ENCODE results near the gene PSMC3. TPM values are rescaled to one million over a fixed set of nuclear protein-coding genes. Genes with fewer than 3 reads are reported as not detected.

The PSMC3 gene
- total and polyA plus RNA-seq, 2 experiments from 2014 or later: 103 to 142 TPM

DNA sequence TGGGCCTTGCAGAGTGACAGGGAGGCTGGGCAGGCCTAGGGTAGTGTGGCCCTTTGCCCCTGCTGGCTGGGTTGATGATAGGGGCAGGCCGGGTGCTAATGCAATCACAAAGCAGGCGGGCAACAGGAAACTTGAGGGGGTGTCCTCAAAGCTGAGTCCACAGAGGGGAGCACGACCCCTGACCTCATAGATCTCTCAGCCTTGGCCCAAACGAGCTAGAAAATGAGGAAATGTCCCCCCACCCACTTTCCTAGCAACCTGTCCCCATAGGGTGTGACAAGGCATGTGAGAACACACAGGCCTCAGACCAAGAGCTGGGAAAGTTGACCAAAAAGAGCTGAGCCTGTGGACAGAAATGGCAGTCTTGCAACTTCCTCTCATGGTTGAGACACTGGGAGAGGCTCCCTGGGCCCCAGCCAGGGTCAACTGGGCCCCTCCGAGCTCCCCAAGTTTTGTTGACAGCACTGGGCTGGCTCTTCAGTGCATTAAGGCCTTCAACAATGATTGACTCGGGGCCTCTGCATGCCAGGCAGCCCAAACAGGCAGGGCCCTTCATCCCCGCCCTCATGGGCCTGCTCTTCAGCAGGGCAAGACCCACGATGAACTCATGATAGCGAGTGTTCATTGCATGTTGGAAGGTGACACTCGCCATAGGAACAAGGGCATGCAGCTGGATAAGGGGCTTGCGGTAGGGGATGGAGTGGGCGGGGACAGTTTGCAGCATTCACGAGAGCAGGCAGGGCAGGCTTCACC, 38.1 kb downstream of the PSMC3 start:
- H4K20me1 ChIP-seq (ENCODE audit: insufficient read depth, poor library complexity, severe bottlenecking): no peaks in the 10 kb centered on the region
- H3K9me2 ChIP-seq (replicated peaks; ENCODE audit: insufficient read depth): no peaks in the 10 kb centered on the region
- no peaks in the 10 kb centered on the region for H3K79me2 ChIP-seq
- H3K27me3 ChIP-seq: no peaks in the 10 kb centered on the region
- H3K9me3 ChIP-seq (ENCODE audit: low read depth): no peaks in the 10 kb centered on the region
- no peak overlapping the region for H3K4me2 ChIP-seq
- no peaks in the 10 kb centered on the region for H3K36me3 ChIP-seq (replicated peaks; ENCODE audit: insufficient read depth, low read depth)
- DNase-seq (ENCODE audit: low spot score): no peak
- H3K4me1 ChIP-seq (ENCODE audit: insufficient read depth): no peaks in the 10 kb centered on the region
- H3K27ac ChIP-seq: no peak overlapping the region
- TF ChIP-seq, protein P1, sequence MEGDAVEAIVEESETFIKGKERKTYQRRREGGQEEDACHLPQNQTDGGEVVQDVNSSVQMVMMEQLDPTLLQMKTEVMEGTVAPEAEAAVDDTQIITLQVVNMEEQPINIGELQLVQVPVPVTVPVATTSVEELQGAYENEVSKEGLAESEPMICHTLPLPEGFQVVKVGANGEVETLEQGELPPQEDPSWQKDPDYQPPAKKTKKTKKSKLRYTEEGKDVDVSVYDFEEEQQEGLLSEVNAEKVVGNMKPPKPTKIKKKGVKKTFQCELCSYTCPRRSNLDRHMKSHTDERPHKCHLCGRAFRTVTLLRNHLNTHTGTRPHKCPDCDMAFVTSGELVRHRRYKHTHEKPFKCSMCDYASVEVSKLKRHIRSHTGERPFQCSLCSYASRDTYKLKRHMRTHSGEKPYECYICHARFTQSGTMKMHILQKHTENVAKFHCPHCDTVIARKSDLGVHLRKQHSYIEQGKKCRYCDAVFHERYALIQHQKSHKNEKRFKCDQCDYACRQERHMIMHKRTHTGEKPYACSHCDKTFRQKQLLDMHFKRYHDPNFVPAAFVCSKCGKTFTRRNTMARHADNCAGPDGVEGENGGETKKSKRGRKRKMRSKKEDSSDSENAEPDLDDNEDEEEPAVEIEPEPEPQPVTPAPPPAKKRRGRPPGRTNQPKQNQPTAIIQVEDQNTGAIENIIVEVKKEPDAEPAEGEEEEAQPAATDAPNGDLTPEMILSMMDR (IDR thresholded peaks at IDR 0.05; ENCODE audit: poor library complexity): no peak
- TF ChIP-seq EZH2 (IDR thresholded peaks at IDR 0.05; ENCODE audit: borderline replicate concordance): no peak
- TF ChIP-seq EZH2phosphoT487 (IDR thresholded peaks at IDR 0.05; ENCODE audit: low read depth, severe bottlenecking, unreplicated experiment): no peak
- 74% methylated on average over 13 of the region's 13 CpGs for WGBS (ENCODE audit: low lambda C conversion rate, missing lambda C conversion rate)
- H3K4me3 ChIP-seq: no peak overlapping the region
- no peak overlapping the region for H2AFZ ChIP-seq

DNA sequence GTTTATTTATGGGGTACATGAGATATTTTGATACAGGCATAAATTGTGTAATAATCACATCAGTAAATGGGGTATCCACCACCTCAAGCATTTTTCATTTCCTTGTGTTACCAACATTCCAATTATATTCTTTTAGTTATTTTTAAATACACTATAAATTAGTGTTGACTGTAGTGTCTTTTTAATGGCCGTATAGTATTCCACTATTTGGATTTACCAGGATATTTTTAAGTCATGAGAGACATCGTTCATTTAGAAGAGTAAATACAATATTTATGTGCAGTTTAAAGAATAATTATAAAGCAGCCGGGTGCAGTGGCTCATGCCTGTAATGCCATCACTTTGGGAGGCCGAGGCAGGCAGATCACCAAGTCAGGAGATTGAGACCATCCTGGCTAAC, 41.7 kb downstream of the PSMC3 start:
- H3K4me3 ChIP-seq: no peak overlapping the region
- H2AFZ ChIP-seq: no peak overlapping the region
- WGBS (ENCODE audit: low lambda C conversion rate, missing lambda C conversion rate): 96% methylated on average over 4 of the region's 4 CpGs
- no peak overlapping the region for H3K4me2 ChIP-seq
- no peaks in the 10 kb centered on the region for H3K9me3 ChIP-seq (ENCODE audit: low read depth)
- H3K4me1 ChIP-seq (ENCODE audit: insufficient read depth): no peaks in the 10 kb centered on the region
- H4K20me1 ChIP-seq (ENCODE audit: insufficient read depth, poor library complexity, severe bottlenecking): no peaks in the 10 kb centered on the region
- no peaks in the 10 kb centered on the region for H3K9me2 ChIP-seq (replicated peaks; ENCODE audit: insufficient read depth)
- H3K79me2 ChIP-seq: no peaks in the 10 kb centered on the region
- DNase-seq (ENCODE audit: low spot score): no peak
- H3K36me3 ChIP-seq (replicated peaks; ENCODE audit: insufficient read depth, low read depth): no peaks in the 10 kb centered on the region
- TF ChIP-seq, protein P1 (IDR thresholded peaks at IDR 0.05; ENCODE audit: poor library complexity): no peak
- TF ChIP-seq EZH2 (IDR thresholded peaks at IDR 0.05; ENCODE audit: borderline replicate concordance) (no peak), EZH2phosphoT487 (IDR thresholded peaks at IDR 0.05; ENCODE audit: low read depth, severe bottlenecking, unreplicated experiment) (no peak)
- no peaks in the 10 kb centered on the region for H3K27me3 ChIP-seq
- H3K27ac ChIP-seq: no peak overlapping the region

DNA sequence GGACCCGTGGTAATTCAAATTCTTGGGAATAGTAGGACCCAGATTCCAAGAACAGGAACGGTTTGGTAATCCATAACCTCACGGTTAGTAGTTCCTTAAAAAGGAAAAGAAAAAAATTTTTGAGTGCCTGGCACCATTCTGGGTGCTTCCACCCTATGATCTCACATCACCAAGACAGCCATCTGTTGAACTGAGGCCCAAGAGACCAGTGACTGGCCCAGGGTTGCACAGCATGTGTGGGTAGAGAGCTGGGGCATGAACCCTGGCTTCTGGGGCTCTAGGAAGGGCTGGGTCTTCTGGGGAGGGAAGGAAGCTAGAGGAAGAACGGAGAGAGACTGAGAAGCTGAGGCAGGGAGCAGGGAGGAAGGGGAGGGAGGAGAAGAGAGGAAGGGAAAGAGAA, 43.2 kb downstream of the PSMC3 start:
- H2AFZ ChIP-seq: no peak overlapping the region
- H3K4me2 ChIP-seq: no peak overlapping the region
- no peaks in the 10 kb centered on the region for H3K4me1 ChIP-seq (ENCODE audit: insufficient read depth)
- no peaks in the 10 kb centered on the region for H4K20me1 ChIP-seq (ENCODE audit: insufficient read depth, poor library complexity, severe bottlenecking)
- no peaks in the 10 kb centered on the region for H3K27me3 ChIP-seq
- WGBS (ENCODE audit: low lambda C conversion rate, missing lambda C conversion rate): 82% methylated on average over 4 of the region's 4 CpGs
- TF ChIP-seq EZH2 (IDR thresholded peaks at IDR 0.05; ENCODE audit: borderline replicate concordance) (no peak), EZH2phosphoT487 (IDR thresholded peaks at IDR 0.05; ENCODE audit: low read depth, severe bottlenecking, unreplicated experiment) (no peak)
- TF ChIP-seq, protein P1 (IDR thresholded peaks at IDR 0.05; ENCODE audit: poor library complexity): no peak
- no peaks in the 10 kb centered on the region for H3K79me2 ChIP-seq
- no peak for DNase-seq (ENCODE audit: low spot score)
- H3K9me3 ChIP-seq (ENCODE audit: low read depth): no peaks in the 10 kb centered on the region
- no peaks in the 10 kb centered on the region for H3K36me3 ChIP-seq (replicated peaks; ENCODE audit: insufficient read depth, low read depth)
- H3K9me2 ChIP-seq (replicated peaks; ENCODE audit: insufficient read depth): no peaks in the 10 kb centered on the region
- H3K4me3 ChIP-seq: no peak overlapping the region
- H3K27ac ChIP-seq: no peak overlapping the region
